Measurements from ENCODE around the gene NRROS.

Gene NRROS

GRCh38 chr3:196666001-196666867 lies 26.7 kb downstream of the NRROS start:
- peak; percentile 78 for DNase-seq (ENCODE audit: low read depth)
- H3K4me3 ChIP-seq (ENCODE audit: low read length): no peak overlapping the region

DNA sequence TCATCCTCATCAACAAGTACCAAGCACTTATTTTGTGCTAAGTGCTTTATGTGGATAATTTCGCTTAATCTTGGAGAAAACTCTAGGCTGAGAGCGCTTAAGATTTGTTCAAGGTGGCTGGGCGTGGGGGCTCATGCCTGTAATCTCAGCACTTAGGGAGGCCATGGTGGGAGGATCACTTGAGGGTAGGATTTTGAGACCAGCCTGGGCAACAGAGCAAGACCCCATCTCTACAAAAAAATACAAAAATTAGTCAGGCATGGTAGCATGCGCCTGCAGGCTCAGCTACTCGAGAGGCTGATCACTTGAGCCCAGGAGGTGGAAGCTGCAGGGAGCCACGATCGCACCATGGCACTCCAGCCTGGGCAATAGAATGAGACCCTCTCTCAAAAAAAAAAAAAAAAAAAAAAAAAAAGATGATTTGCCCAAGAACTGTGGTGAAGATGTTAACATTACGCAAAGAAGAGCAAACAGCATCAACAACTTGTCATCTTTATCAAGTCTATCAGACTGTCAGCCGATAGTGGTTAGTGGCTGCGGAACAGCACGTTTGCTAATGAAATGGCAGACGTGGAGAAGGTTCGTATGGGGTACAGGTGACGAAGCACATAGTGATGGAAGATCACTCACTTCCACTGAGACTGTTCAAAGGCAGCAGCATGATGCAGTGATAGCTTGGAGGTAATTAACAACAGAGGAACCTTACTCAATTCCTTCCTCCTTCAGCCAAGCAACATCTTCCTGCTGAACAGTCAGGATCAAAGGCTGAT lies 27.7 kb downstream of the NRROS start:
- DNase-seq (ENCODE audit: low read depth): no peak
- TF ChIP-seq, protein P1, sequence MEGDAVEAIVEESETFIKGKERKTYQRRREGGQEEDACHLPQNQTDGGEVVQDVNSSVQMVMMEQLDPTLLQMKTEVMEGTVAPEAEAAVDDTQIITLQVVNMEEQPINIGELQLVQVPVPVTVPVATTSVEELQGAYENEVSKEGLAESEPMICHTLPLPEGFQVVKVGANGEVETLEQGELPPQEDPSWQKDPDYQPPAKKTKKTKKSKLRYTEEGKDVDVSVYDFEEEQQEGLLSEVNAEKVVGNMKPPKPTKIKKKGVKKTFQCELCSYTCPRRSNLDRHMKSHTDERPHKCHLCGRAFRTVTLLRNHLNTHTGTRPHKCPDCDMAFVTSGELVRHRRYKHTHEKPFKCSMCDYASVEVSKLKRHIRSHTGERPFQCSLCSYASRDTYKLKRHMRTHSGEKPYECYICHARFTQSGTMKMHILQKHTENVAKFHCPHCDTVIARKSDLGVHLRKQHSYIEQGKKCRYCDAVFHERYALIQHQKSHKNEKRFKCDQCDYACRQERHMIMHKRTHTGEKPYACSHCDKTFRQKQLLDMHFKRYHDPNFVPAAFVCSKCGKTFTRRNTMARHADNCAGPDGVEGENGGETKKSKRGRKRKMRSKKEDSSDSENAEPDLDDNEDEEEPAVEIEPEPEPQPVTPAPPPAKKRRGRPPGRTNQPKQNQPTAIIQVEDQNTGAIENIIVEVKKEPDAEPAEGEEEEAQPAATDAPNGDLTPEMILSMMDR (conservative IDR thresholded peaks at IDR 0.05; ENCODE audit: low read length): no peak
- H3K4me3 ChIP-seq (ENCODE audit: low read length): no peak overlapping the region

More at GRCh38 chr3:196666001-196666867, 26.7 kb downstream of the NRROS start:
- TF ChIP-seq, protein P1 (conservative IDR thresholded peaks at IDR 0.05; ENCODE audit: low read length): no peak

- TF ChIP-seq, protein P1 (conservative IDR thresholded peaks at IDR 0.05; ENCODE audit: low read length): no peak
- H3K4me3 ChIP-seq (ENCODE audit: low read length): no peak overlapping the region
- DNase-seq (ENCODE audit: low read depth): no peak
Observed at GRCh38 chr3:196670339-196670738, 30.8 kb downstream of the NRROS start.

GRCh38 chr3:196673632-196674031 lies 34.1 kb downstream of the NRROS start:
- no peak overlapping the region for H3K4me3 ChIP-seq (ENCODE audit: low read length)
- TF ChIP-seq, protein P1 (conservative IDR thresholded peaks at IDR 0.05; ENCODE audit: low read length): no peak
- DNase-seq (ENCODE audit: low read depth): no peak

DNA sequence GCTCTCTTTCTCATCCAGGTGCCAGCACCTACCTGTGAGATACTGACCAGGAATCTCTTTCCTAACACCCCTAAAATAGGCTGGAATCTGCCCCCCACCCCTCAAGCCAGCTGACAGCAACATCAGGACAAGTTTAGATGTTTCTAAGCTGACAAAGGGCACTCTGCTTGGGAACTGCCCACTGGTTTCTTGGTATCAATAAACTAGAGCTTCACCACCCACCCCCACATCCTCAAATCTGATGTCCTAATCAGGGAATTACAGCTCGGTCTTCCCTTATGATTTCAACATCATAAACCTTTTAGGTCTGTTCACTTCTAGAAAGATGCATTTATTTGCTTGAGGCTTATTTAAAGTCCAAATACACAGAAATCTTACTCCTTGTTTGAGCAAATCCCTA lies 37.9 kb downstream of the NRROS start:
- H3K4me3 ChIP-seq (ENCODE audit: low read length): no peak overlapping the region
- DNase-seq (ENCODE audit: low read depth): no peak
- TF ChIP-seq, protein P1 (conservative IDR thresholded peaks at IDR 0.05; ENCODE audit: low read length): no peak

GRCh38 chr3:196677931-196678330 lies 38.4 kb downstream of the NRROS start:
- H3K4me3 ChIP-seq (ENCODE audit: low read length): no peak overlapping the region
- no peak for DNase-seq (ENCODE audit: low read depth)
- TF ChIP-seq, protein P1 (conservative IDR thresholded peaks at IDR 0.05; ENCODE audit: low read length): no peak
